ENCODE measurements around the gene NIF3L1. TPM values are rescaled to one million over a fixed set of nuclear protein-coding genes. Genes with fewer than 3 reads are reported as not detected.

The NIF3L1 gene
- total and polyA plus RNA-seq, 9 of the 15 experiments (the other 6 are each of a cell fraction or from before 2014, with no cell fraction given): 26.7 to 89.5 (median 45.6) TPM

GRCh38 chr2:200888704-200889625, at the start of gene NIF3L1, which contains the start of gene PPIL3 (continued):
- TF ChIP-seq PRDM10 (IDR thresholded peaks at IDR 0.05; ENCODE audit: partially characterized antibody): peak; percentile 92
- TF ChIP-seq ZBTB12 (CRISPR knock-in tag; IDR thresholded peaks at IDR 0.05): peak; percentile 90
- peak; percentile 49 to 87; a peak in 1 of 4 replicates for TF ChIP-seq UBTF (IDR thresholded peaks at IDR 0.05; ENCODE audit: borderline replicate concordance in 1 of 2, low read depth in 2 of 2, low read length in 2 of 2)
- no peak for TF ChIP-seq ZFP36 (IDR thresholded peaks at IDR 0.05; ENCODE audit: low read depth, low read length, partially characterized antibody)
- TF ChIP-seq ZKSCAN8 (CRISPR knock-in tag; IDR thresholded peaks at IDR 0.05): 0 out of 2 replicates have a peak, but pooled peaks have one; percentile 21
- TF ChIP-seq GABPA (tag; conservative IDR thresholded peaks at IDR 0.05; ENCODE audit: low read depth): peak; percentile 100
- TF ChIP-seq NRF1 (conservative IDR thresholded peaks at IDR 0.05 in 1 of 2, IDR thresholded peaks at IDR 0.05 in 1 of 2): peak; percentile 39 to 46; a peak in 2 of 4 replicates
- TF ChIP-seq ATF3 (IDR thresholded peaks at IDR 0.05): no peak; the same call in 1 of the 2 replicates
- peak; percentile 74; the same call in 1 of the 2 replicates for TF ChIP-seq ATF3 (CRISPR knock-in tag; conservative IDR thresholded peaks at IDR 0.05)
- peak; percentile 38 for TF ChIP-seq NCOR1 (IDR thresholded peaks at IDR 0.05)
- TF ChIP-seq ZNF511 (CRISPR knock-in tag; IDR thresholded peaks at IDR 0.05): no peak
- TF ChIP-seq SAFB2 (IDR thresholded peaks at IDR 0.05; ENCODE audit: borderline replicate concordance, low read depth, low read length, severe bottlenecking): no peak
- peak; percentile 37; the same call in 1 of the 2 replicates for TF ChIP-seq CTBP1 (IDR thresholded peaks at IDR 0.05; ENCODE audit: borderline replicate concordance)
- TF ChIP-seq SIX5 (IDR thresholded peaks at IDR 0.05; ENCODE audit: borderline replicate concordance in 1 of 2, insufficient read depth in 1 of 2, low read depth in 1 of 2, low read length in 2 of 2): peak in 1 of 2 experiments; percentile 37; a peak in 1 of 4 replicates
- no peak for TF ChIP-seq NELFE (IDR thresholded peaks at IDR 0.05; ENCODE audit: insufficient read depth, insufficient read length)
- TF ChIP-seq HDAC3 (IDR thresholded peaks at IDR 0.05; ENCODE audit: borderline replicate concordance, partially characterized antibody): peak; percentile 37

Measured in K562 (cell line).